Stomach smooth muscle (tissue), 2 donors: ENCODE measurements around the gene SLC30A7.
"Not testable (repeated sequence)": the region's sequence is repeated elsewhere in the genome, so short reads cannot be mapped to it uniquely, and the experiment has no call there.

Source experiments
- H3K27ac ChIP-seq: one replicate; pipeline ENCODE4 v1.7.0; 2013; ENCODE audit warnings: mild to moderate bottlenecking, low read length, inconsistent platforms
- H3K27me3 ChIP-seq, 2 donors: one replicate each; pipeline ENCODE4 v1.7.0; 2013; ENCODE audit warnings: low read length in 2 of 2; ENCODE audit not compliant: insufficient read depth in 2 of 2, control insufficient read depth in 1 of 2
- H3K36me3 ChIP-seq, 2 donors: one replicate each; pipeline ENCODE4 v1.7.0; 2013; ENCODE audit warnings: low read length in 2 of 2; ENCODE audit not compliant: control insufficient read depth in 2 of 2, insufficient read depth in 2 of 2
- H3K4me1 ChIP-seq: one replicate; pipeline ENCODE4 v1.7.0; 2013; ENCODE audit warnings: low read length; ENCODE audit not compliant: control insufficient read depth, insufficient read depth
- H3K4me3 ChIP-seq, 2 donors: one replicate each; pipeline ENCODE4 v1.7.0; 2013; ENCODE audit warnings: low read length in 2 of 2
- H3K9ac ChIP-seq, 2 donors: one replicate each; pipeline ENCODE4 v1.7.0; 2013; ENCODE audit warnings: low read length in 2 of 2, mild to moderate bottlenecking in 1 of 2
- H3K9me3 ChIP-seq, 2 donors: one replicate each; pipeline ENCODE4 v1.7.0; 2013; ENCODE audit warnings: low read length in 2 of 2; ENCODE audit not compliant: control insufficient read depth in 2 of 2
- donor health status: healthy.
- donor health status: Pancreatic carcinoma.

SLC30A7 gene

GRCh38 chr1:100952104-100952745 is 56.3 kb downstream of the SLC30A7 start:
- H3K36me3 ChIP-seq: peaks cover 7 to 8% of the 10 kb centered on the region in 2 donors
- no peaks in the 10 kb centered on the region for H3K27me3 ChIP-seq
- H3K4me1 ChIP-seq: peaks cover 4% of the 10 kb centered on the region
- peaks cover 0 to 2% of the 10 kb centered on the region in 2 donors for H3K9me3 ChIP-seq
- H3K9ac ChIP-seq: no peak overlapping the region
- no peak overlapping the region for H3K4me3 ChIP-seq
- no peak overlapping the region for H3K27ac ChIP-seq

GRCh38 chr1:100952970-100953369 is 57.1 kb downstream of the SLC30A7 start:
- not testable (repeated sequence) for H3K9ac ChIP-seq, H3K9me3 ChIP-seq, H3K4me1 ChIP-seq, H3K4me3 ChIP-seq, H3K27me3 ChIP-seq, H3K36me3 ChIP-seq, H3K27ac ChIP-seq

- H3K9ac ChIP-seq: no peak overlapping the region
These were observed 58.3 kb downstream of the SLC30A7 start for GRCh38 chr1:100953960-100954730.

GRCh38 chr1:100955322-100955721 is 59.4 kb downstream of the SLC30A7 start:
- Histone ChIP-seq H3K27ac (no peak overlapping the region), H3K4me3 (no peak overlapping the region), H3K27me3 (no peaks in the 10 kb centered on the region), H3K36me3 (peaks cover 7 to 8% of the 10 kb centered on the region in 2 donors), H3K9ac (no peak overlapping the region), H3K4me1 (no peaks in the 10 kb centered on the region), H3K9me3 (peaks cover 0 to 2% of the 10 kb centered on the region in 2 donors)

More at GRCh38 chr1:100953960-100954730, 58.3 kb downstream of the SLC30A7 start:
- H3K27ac ChIP-seq: no peak overlapping the region
- peaks cover 4% of the 10 kb centered on the region for H3K4me1 ChIP-seq
- peaks cover 7 to 8% of the 10 kb centered on the region in 2 donors for H3K36me3 ChIP-seq
- peaks cover 0 to 2% of the 10 kb centered on the region in 2 donors for H3K9me3 ChIP-seq
- no peaks in the 10 kb centered on the region for H3K27me3 ChIP-seq
- H3K4me3 ChIP-seq: no peak overlapping the region

GRCh38 chr1:100959502-100960060 is 63.7 kb downstream of the SLC30A7 start:
- H3K36me3 ChIP-seq: no peaks in the 10 kb centered on the region
- no peaks in the 10 kb centered on the region for H3K27me3 ChIP-seq
- no peaks in the 10 kb centered on the region for H3K9me3 ChIP-seq
- no peaks in the 10 kb centered on the region for H3K4me1 ChIP-seq
- no peak overlapping the region for H3K27ac ChIP-seq
- no peak overlapping the region for H3K9ac ChIP-seq
- H3K4me3 ChIP-seq: no peak overlapping the region

GRCh38 chr1:100960098-100960497 is 64.2 kb downstream of the SLC30A7 start:
- Histone ChIP-seq H3K4me3 (no peak overlapping the region), H3K4me1 (no peaks in the 10 kb centered on the region), H3K27me3 (no peaks in the 10 kb centered on the region), H3K36me3 (no peaks in the 10 kb centered on the region), H3K9ac (no peak overlapping the region), H3K27ac (no peak overlapping the region), H3K9me3 (no peaks in the 10 kb centered on the region)

GRCh38 chr1:100968621-100969020 is 72.7 kb downstream of the SLC30A7 start:
- Histone ChIP-seq H3K4me3 (no peak overlapping the region), H3K4me1 (no peaks in the 10 kb centered on the region), H3K36me3 (peaks cover 0 to 12% of the 10 kb centered on the region in 2 donors), H3K27me3 (no peaks in the 10 kb centered on the region), H3K9ac (no peak overlapping the region), H3K9me3 (no peaks in the 10 kb centered on the region), H3K27ac (no peak overlapping the region)

- H3K9ac ChIP-seq: no peak overlapping the region
- no peak overlapping the region for H3K27ac ChIP-seq
- H3K9me3 ChIP-seq: no peaks in the 10 kb centered on the region
- H3K4me3 ChIP-seq: no peak overlapping the region
- no peaks in the 10 kb centered on the region for H3K27me3 ChIP-seq
- H3K36me3 ChIP-seq: peaks cover 0 to 12% of the 10 kb centered on the region in 2 donors
- no peaks in the 10 kb centered on the region for H3K4me1 ChIP-seq
These were observed 73.4 kb downstream of the SLC30A7 start for GRCh38 chr1:100969327-100969726.

GRCh38 chr1:100971021-100971420 is 75.1 kb downstream of the SLC30A7 start:
- H3K4me3 ChIP-seq: no peak overlapping the region
- H3K36me3 ChIP-seq: peaks cover 2 to 7% of the 10 kb centered on the region in 2 donors
- H3K27me3 ChIP-seq: no peaks in the 10 kb centered on the region
- H3K9me3 ChIP-seq: no peaks in the 10 kb centered on the region
- no peak overlapping the region for H3K27ac ChIP-seq
- H3K4me1 ChIP-seq: no peaks in the 10 kb centered on the region
- H3K9ac ChIP-seq: no peak overlapping the region

GRCh38 chr1:100972185-100972584 is 76.3 kb downstream of the SLC30A7 start:
- Histone ChIP-seq H3K9me3 (no peaks in the 10 kb centered on the region), H3K4me1 (no peaks in the 10 kb centered on the region), H3K9ac (no peak overlapping the region), H3K27ac (no peak overlapping the region), H3K4me3 (no peak overlapping the region), H3K27me3 (no peaks in the 10 kb centered on the region), H3K36me3 (peaks cover 2 to 5% of the 10 kb centered on the region in 2 donors)

GRCh38 chr1:100976936-100977335 is 81.0 kb downstream of the SLC30A7 start:
- H3K27ac ChIP-seq: no peak overlapping the region
- H3K9ac ChIP-seq: no peak overlapping the region
- H3K4me3 ChIP-seq: no peak overlapping the region
- no peaks in the 10 kb centered on the region for H3K27me3 ChIP-seq
- H3K36me3 ChIP-seq: peaks cover 2% of the 10 kb centered on the region in 2 donors
- H3K4me1 ChIP-seq: no peaks in the 10 kb centered on the region
- H3K9me3 ChIP-seq: no peaks in the 10 kb centered on the region
